COLO668 (cell line): ENCODE results near the gene ST8SIA6.
"Not testable (repeated sequence)": the region's sequence is repeated elsewhere in the genome, so short reads cannot be mapped to it uniquely, and the experiment has no call there.

ENCODE experiments used
- DNase-seq: peaks from one replicate; lab custom pipeline; 2025; ENCODE audit not compliant: unreplicated experiment; lab: John Stamatoyannopoulos, UW

The ST8SIA6 gene

GRCh38 chr10:17349717-17350116 is 104.7 kb downstream of the ST8SIA6 start:
- DNase-seq = no peak

- DNase-seq = no peak
These were observed 105.7 kb downstream of the ST8SIA6 start for GRCh38 chr10:17348501-17349349.

GRCh38 chr10:17348011-17348500 is 106.3 kb downstream of the ST8SIA6 start:
- DNase-seq = no peak

GRCh38 chr10:17344206-17344605 is 110.2 kb downstream of the ST8SIA6 start:
- no peak for DNase-seq

GRCh38 chr10:17343118-17343517 is 111.3 kb downstream of the ST8SIA6 start:
- no peak for DNase-seq

GRCh38 chr10:17340144-17340829 is 114.1 kb downstream of the ST8SIA6 start:
- no peak for DNase-seq

GRCh38 chr10:17335065-17335464 is 119.3 kb downstream of the ST8SIA6 start:
- DNase-seq = no peak

- DNase-seq = no peak
These were observed 123.9 kb downstream of the ST8SIA6 start for GRCh38 chr10:17330501-17330900.

GRCh38 chr10:17326377-17326776 is 128.0 kb downstream of the ST8SIA6 start:
- no peak for DNase-seq

- not testable (repeated sequence) for DNase-seq
These were observed 132.4 kb downstream of the ST8SIA6 start for GRCh38 chr10:17321957-17322356.

- DNase-seq = no peak
These were observed 137.8 kb downstream of the ST8SIA6 start for GRCh38 chr10:17316488-17317170.

- DNase-seq = no peak
These were observed 145.0 kb downstream of the ST8SIA6 start for GRCh38 chr10:17309435-17309834.

- no peak for DNase-seq
These were observed 147.3 kb downstream of the ST8SIA6 start for GRCh38 chr10:17307123-17307522.

GRCh38 chr10:17292375-17292774 is 162.0 kb downstream of the ST8SIA6 start:
- DNase-seq = no peak

- DNase-seq = peak; percentile 1
These were observed 164.2 kb downstream of the ST8SIA6 start for GRCh38 chr10:17290226-17290625.

- no peak for DNase-seq
These were observed 164.6 kb downstream of the ST8SIA6 start for GRCh38 chr10:17289763-17290162.

GRCh38 chr10:17286562-17287550 is 167.5 kb downstream of the ST8SIA6 start:
- DNase-seq = no peak

- DNase-seq = no peak
These were observed 172.1 kb downstream of the ST8SIA6 start for GRCh38 chr10:17282311-17282710.

GRCh38 chr10:17278607-17279240 is 175.7 kb downstream of the ST8SIA6 start:
- DNase-seq = no peak
